NCI-H82 treated with DMSO at 0.1 percent for 48 hours (cell line): Measurements from ENCODE around the gene IL10RB.
"Not testable (repeated sequence)": the region's sequence is repeated elsewhere in the genome, so short reads cannot be mapped to it uniquely, and the experiment has no call there.

ENCODE experiments used
- DNase-seq: peaks from one replicate; lab custom pipeline; 2025; ENCODE audit not compliant: unreplicated experiment; lab: John Stamatoyannopoulos, UW

IL10RB gene

GRCh38 chr21:33240404-33240803 is 25.8 kb upstream of the IL10RB start:
- DNase-seq = no peak

GRCh38 chr21:33241846-33242245 is 24.3 kb upstream of the IL10RB start:
- DNase-seq = no peak

GRCh38 chr21:33242846-33243245 is 23.3 kb upstream of the IL10RB start:
- DNase-seq = not testable (repeated sequence)

- DNase-seq = no peak
Observed at GRCh38 chr21:33244082-33244778, 21.9 kb upstream of the IL10RB start.

GRCh38 chr21:33244779-33245105 is 21.4 kb upstream of the IL10RB start:
- no peak for DNase-seq

GRCh38 chr21:33245289-33245918 is 20.8 kb upstream of the IL10RB start:
- no peak for DNase-seq

GRCh38 chr21:33246506-33246905 is 19.7 kb upstream of the IL10RB start:
- no peak for DNase-seq

- DNase-seq = no peak
Observed at GRCh38 chr21:33246963-33247362, 19.2 kb upstream of the IL10RB start.

GRCh38 chr21:33247599-33247998 is 18.6 kb upstream of the IL10RB start:
- no peak for DNase-seq

GRCh38 chr21:33249331-33250002 is 16.7 kb upstream of the IL10RB start:
- no peak for DNase-seq

- DNase-seq = no peak
Observed at GRCh38 chr21:33251119-33251518, 15.0 kb upstream of the IL10RB start.

GRCh38 chr21:33253382-33253781 is 12.8 kb upstream of the IL10RB start:
- DNase-seq = not testable (repeated sequence)

- DNase-seq = no peak
Observed at GRCh38 chr21:33254766-33255165, 11.4 kb upstream of the IL10RB start.

- no peak for DNase-seq
Observed at GRCh38 chr21:33255404-33255803, 10.8 kb upstream of the IL10RB start.

- no peak for DNase-seq
Observed at GRCh38 chr21:33256019-33256418, 10.1 kb upstream of the IL10RB start.

GRCh38 chr21:33257094-33257803 is 8.9 kb upstream of the IL10RB start:
- DNase-seq = no peak

- DNase-seq = no peak
Observed at GRCh38 chr21:33258475-33258874, 7.7 kb upstream of the IL10RB start.

GRCh38 chr21:33259428-33259827 is 6.7 kb upstream of the IL10RB start:
- no peak for DNase-seq

- no peak for DNase-seq
Observed at GRCh38 chr21:33259995-33260394, 6.2 kb upstream of the IL10RB start.

- DNase-seq = no peak
Observed at GRCh38 chr21:33261635-33262034, 4.5 kb upstream of the IL10RB start.

- DNase-seq = no peak
Observed at GRCh38 chr21:33262921-33263320, 3.2 kb upstream of the IL10RB start.

- no peak for DNase-seq
Observed at GRCh38 chr21:33264561-33264960, 1.6 kb upstream of the IL10RB start.
